GM18517 (cell line): Measurements from ENCODE around the gene MRAS.

Experiments used
- ATAC-seq: cut with Tn5 transposase; IDR thresholded peaks from one replicate; pipeline ENCODE4 v1.9.1; 2021; ENCODE audit warnings: mild to moderate bottlenecking, moderate library complexity; ENCODE audit not compliant: unreplicated experiment

MRAS gene

GRCh38 chr3:138338811-138339210, 9.6 kb upstream of the MRAS start:
- ATAC-seq: no peak

- ATAC-seq: no peak
These were observed 7.9 kb upstream of the MRAS start for GRCh38 chr3:138340511-138340910.

GRCh38 chr3:138344754-138345153, 3.6 kb upstream of the MRAS start:
- no peak for ATAC-seq

- no peak for ATAC-seq
These were observed 668 bp downstream of the MRAS start for GRCh38 chr3:138348754-138349739.

GRCh38 chr3:138349926-138350665, 1.7 kb downstream of the MRAS start:
- ATAC-seq: no peak

GRCh38 chr3:138351151-138351550, 2.8 kb downstream of the MRAS start:
- ATAC-seq: no peak

- ATAC-seq: no peak
These were observed 3.7 kb downstream of the MRAS start for GRCh38 chr3:138351916-138352550.

- ATAC-seq: no peak
These were observed 6.0 kb downstream of the MRAS start for GRCh38 chr3:138354376-138354775.

GRCh38 chr3:138355071-138355470, 6.7 kb downstream of the MRAS start:
- ATAC-seq: no peak

GRCh38 chr3:138356730-138357405, 8.5 kb downstream of the MRAS start:
- no peak for ATAC-seq

- no peak for ATAC-seq
These were observed 11.0 kb downstream of the MRAS start for GRCh38 chr3:138359148-138359918.

GRCh38 chr3:138359919-138360868, 11.8 kb downstream of the MRAS start:
- ATAC-seq: no peak

- no peak for ATAC-seq
These were observed 12.6 kb downstream of the MRAS start for GRCh38 chr3:138360869-138361525.

GRCh38 chr3:138361561-138361971, 13.2 kb downstream of the MRAS start:
- no peak for ATAC-seq

GRCh38 chr3:138362538-138362937, 14.2 kb downstream of the MRAS start:
- ATAC-seq: no peak

GRCh38 chr3:138363322-138363721, 14.9 kb downstream of the MRAS start:
- ATAC-seq: no peak

GRCh38 chr3:138364356-138365252, 16.2 kb downstream of the MRAS start:
- no peak for ATAC-seq

- no peak for ATAC-seq
These were observed 16.8 kb downstream of the MRAS start for GRCh38 chr3:138365253-138365555.
